DOHH2 (cell line): ENCODE data around the gene SETD3.

Experiments
- CTCF ChIP-seq: fragments of 200-600 bp; sonication (generic); IDR thresholded peaks from one replicate; pipeline ENCODE4 v1.5.1; 2014; ENCODE audit warnings: antibody characterized with exemption, mild to moderate bottlenecking, low read depth, low read length; ENCODE audit not compliant: poor library complexity, severe bottlenecking
- EZH2phosphoT487 ChIP-seq: fragments of 200-600 bp; sonication (generic); IDR thresholded peaks from 2 replicates; pipeline ENCODE4 v1.6.1; 2017; ENCODE audit warnings: borderline replicate concordance, mild to moderate bottlenecking, antibody characterized with exemption, low read length, moderate library complexity, mixed read lengths

- no peak for TF ChIP-seq CTCF
- no peak for TF ChIP-seq EZH2phosphoT487
Observed at GRCh38 chr14:99354166-99354875, 126.3 kb downstream of the SETD3 start.
